Measurements from ENCODE around the gene DMBX1. TPM values are rescaled to one million over a fixed set of nuclear protein-coding genes. Genes with fewer than 3 reads are reported as not detected.
A peak's percentile ranks its signal among the peaks of the same experiment; 100 is the strongest.

The DMBX1 gene
- polyA plus RNA-seq, 2 of the 4 experiments (the other 2 are of a cell fraction): 0.44 to 2.2 TPM

GRCh38 chr1:46448109-46448911 lies 41.3 kb upstream of the DMBX1 start:
- ChIA-PET CTCF (interaction anchor here (1.2 to 12.1 kb wide), 15 partner anchors 10 to 277 kb away, joined by 3 to 235 read pairs (median 10); a partner anchor contains a TSS), POLR2A (no interaction called here)
- Histone ChIP-seq H3K27ac (no peak overlapping the region), H3K9me3 (no peaks in the 10 kb centered on the region), H3K4me1 (peaks cover 7% of the 10 kb centered on the region; the same call in 1 of the 3 replicates), H3K4me3 (no peak overlapping the region), H3K4me2 (no peak overlapping the region)
- FAIRE-seq (no peak), ATAC-seq (no peak), DNase-seq (ENCODE audit: low read depth in 1 of 2, low spot score in 1 of 2) (no peak)
- 84% methylated on average over 63 of the region's 76 CpGs for WGBS (ENCODE audit: missing lambda C conversion rate)
- no peak for TF ChIP-seq ZC3H11A (IDR thresholded peaks at IDR 0.05)
- TF ChIP-seq ATOH8 (CRISPR knock-in tag; IDR thresholded peaks at IDR 0.05; ENCODE audit: low read depth): no peak

DNA sequence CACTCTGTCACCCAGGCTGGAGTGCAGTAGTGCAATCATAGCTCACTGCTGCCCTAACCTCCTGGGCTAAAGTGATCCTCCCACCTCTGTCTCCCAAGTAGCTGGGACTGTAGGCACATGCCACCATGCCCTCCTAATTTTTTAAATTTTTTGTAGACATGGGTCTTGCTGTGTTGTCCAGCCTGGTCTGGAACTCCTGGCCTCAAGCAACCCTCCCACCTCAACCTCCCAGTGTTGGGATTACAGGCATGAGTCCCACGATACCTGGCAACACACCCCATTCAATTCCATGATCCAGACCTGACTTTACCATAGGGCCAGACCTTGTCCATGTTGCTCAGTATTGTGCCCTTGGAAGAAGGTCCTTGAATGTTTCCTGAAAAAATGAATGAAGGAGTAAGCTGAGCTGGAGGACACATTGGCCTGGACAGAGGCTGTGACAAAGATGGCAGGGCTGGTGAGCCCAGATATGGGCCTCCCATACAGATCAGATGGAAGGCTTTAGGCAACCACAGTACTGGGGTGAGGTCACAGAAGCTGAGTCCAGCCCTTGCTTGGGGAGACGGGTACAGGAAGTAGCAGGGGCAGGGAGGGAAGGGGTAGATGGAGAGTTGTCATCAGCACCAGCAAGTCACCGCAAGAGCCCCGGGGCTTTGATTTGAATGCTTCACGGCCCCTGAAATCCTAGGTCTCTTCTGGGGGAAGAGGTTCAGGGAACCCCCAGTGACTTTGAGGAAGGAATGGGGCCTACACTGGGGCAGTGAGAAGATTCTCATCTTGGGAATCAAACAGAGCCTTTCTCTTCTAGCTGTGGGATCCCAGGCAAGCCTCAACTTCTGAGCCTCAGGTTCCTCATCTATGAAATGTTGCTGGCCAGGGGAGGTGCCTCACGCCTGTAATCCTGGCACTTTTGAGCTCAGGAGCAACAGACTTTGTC lies 40.1 kb upstream of the DMBX1 start:
- TF ChIP-seq TP53 (CRISPR knock-in tag; IDR thresholded peaks at IDR 0.05) (no peak), SMC3 (IDR thresholded peaks at IDR 0.05) (no peak), KDM1A (IDR thresholded peaks at IDR 0.05; ENCODE audit: low read depth) (no peak)

DNA sequence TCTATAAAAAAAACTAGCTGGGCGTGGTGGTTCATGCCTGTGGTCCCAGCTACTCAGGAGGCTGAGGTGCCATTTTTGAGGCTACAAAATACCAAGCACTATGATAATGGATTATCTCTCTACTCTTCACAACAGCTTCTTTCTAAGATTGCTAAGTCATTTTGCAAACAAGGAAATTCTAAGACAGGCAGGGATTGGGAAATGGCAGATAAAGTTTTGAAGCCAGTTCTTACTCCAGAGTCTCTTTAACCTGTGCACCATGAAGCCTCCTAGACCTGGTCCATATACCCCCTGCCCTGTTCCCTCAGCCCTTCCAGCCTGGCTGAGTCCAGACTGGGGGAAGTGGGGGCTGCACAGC lies 39.5 kb upstream of the DMBX1 start:
- Histone ChIP-seq H3K9me3 (no peaks in the 10 kb centered on the region), H3K4me2 (no peak overlapping the region), H3K27ac (peak overlapping the region in 1 of 2 experiments; percentile 46; a peak in 2 of 6 replicates), H3K4me3 (no peak overlapping the region), H3K4me1 (peaks cover 7% of the 10 kb centered on the region; the same call in 1 of the 3 replicates)
- WGBS (ENCODE audit: missing lambda C conversion rate): 82% methylated on average over 1 of the region's 1 CpG
- CTCF ChIA-PET: interaction anchor here (0.8 to 12.1 kb wide), 4 partner anchors 27 to 98 kb away, joined by 3 to 235 read pairs (median 11); a partner anchor contains a TSS
- POLR2A ChIA-PET: no interaction called here
- DNase-seq (ENCODE audit: low read depth in 1 of 2, low spot score in 1 of 2) (no peak), ATAC-seq (no peak), FAIRE-seq (no peak)
- TF ChIP-seq POLR2A (IDR thresholded peaks at IDR 0.05; ENCODE audit: low read length) (no peak), CEBPB (IDR thresholded peaks at IDR 0.05) (no peak), ZC3H11A (IDR thresholded peaks at IDR 0.05) (no peak), RNF2 (IDR thresholded peaks at IDR 0.05; ENCODE audit: borderline replicate concordance, low read depth) (no peak)
- TF ChIP-seq, protein P1, sequence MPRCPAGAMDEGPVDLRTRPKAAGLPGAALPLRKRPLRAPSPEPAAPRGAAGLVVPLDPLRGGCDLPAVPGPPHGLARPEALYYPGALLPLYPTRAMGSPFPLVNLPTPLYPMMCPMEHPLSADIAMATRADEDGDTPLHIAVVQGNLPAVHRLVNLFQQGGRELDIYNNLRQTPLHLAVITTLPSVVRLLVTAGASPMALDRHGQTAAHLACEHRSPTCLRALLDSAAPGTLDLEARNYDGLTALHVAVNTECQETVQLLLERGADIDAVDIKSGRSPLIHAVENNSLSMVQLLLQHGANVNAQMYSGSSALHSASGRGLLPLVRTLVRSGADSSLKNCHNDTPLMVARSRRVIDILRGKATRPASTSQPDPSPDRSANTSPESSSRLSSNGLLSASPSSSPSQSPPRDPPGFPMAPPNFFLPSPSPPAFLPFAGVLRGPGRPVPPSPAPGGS (IDR thresholded peaks at IDR 0.05): no peak

More for the DNA sequence above, 40.1 kb upstream of the DMBX1 start:
- Histone ChIP-seq H3K4me3 (no peak overlapping the region), H3K27ac (peak overlapping the region in 1 of 2 experiments; percentile 46; a peak in 1 of 6 replicates), H3K9me3 (no peaks in the 10 kb centered on the region), H3K4me1 (peaks cover 7% of the 10 kb centered on the region; the same call in 1 of the 3 replicates), H3K4me2 (no peak overlapping the region)
- ATAC-seq: no peak
- 86% methylated on average over 6 of the region's 6 CpGs for WGBS (ENCODE audit: missing lambda C conversion rate)
- no peak for FAIRE-seq
- DNase-seq (ENCODE audit: low read depth in 1 of 2, low spot score in 1 of 2): no peak
- POLR2A ChIA-PET: no interaction called here
- CTCF ChIA-PET: interaction anchor here (0.8 to 12.1 kb wide), 4 partner anchors 35 to 276 kb away, joined by 3 to 235 read pairs (median 6); a partner anchor contains a TSS

DNA sequence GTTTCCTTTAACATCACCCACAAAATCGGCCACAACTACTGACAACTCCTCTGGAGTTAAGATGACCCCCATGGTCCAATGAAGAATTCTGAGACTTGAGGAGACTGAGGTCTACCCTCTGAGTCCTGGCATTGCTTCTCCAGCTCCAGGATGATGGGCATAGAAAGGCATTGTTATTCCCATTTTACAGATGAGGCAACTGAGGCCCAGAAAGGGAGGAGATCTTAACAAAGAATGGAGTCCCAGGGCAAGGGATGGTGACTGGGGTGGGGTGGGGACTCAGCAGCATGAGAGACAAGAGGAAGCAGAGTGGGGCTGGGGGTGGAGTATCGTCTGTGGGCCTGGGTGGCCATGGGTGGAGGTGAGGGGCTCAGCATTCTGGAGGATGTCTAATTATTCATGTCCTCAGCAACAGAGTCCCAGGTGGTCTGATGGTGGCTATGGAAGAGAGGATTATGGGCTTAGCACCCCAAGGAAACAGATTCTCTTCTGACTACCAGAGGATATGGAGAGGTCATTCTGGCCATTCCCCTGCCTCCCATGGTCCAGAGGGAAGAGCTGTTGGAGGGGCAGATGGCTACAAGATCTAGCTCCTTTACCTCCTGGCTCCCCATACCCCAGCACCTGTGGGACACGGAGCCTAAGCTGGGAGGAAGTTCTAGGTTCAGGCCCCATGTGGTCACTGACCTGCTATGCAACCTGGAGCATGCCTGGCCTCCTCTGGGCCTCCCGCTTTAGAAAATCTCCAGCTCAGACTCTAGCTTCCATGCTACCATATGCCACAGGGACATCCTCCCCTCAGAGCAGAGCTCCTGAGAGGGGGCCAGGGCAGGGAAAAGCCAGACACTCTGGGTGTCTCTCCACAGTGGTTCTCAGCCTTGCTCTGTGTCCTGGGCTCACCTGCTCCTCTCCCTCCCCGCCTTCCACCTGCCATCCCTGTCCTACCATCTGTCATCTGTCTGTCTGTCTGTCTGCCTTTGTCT lies 37.4 kb upstream of the DMBX1 start:
- TF ChIP-seq NPAS2 (CRISPR knock-in tag; IDR thresholded peaks at IDR 0.05; ENCODE audit: borderline replicate concordance) (no peak), ESRRA (IDR thresholded peaks at IDR 0.05; ENCODE audit: borderline replicate concordance, low read length) (no peak), TP53 (CRISPR knock-in tag; IDR thresholded peaks at IDR 0.05) (no peak), ZFP36 (IDR thresholded peaks at IDR 0.05; ENCODE audit: borderline replicate concordance, partially characterized antibody) (no peak), EP300 (IDR thresholded peaks at IDR 0.05) (no peak), RNF2 (IDR thresholded peaks at IDR 0.05; ENCODE audit: borderline replicate concordance, low read depth) (no peak), ZSCAN20 (CRISPR knock-in tag; IDR thresholded peaks at IDR 0.05) (no peak), HOXB13 (CRISPR knock-in tag; IDR thresholded peaks at IDR 0.05; ENCODE audit: low read depth) (no peak), GATA3 (IDR thresholded peaks at IDR 0.05; ENCODE audit: borderline replicate concordance) (no peak), FOXS1 (CRISPR knock-in tag; IDR thresholded peaks at IDR 0.05) (no peak), CEBPB (IDR thresholded peaks at IDR 0.05) (no peak)
- ATAC-seq (peak; percentile 26 to 27; a peak in 2 of 6 replicates), DNase-seq (ENCODE audit: low read depth in 1 of 2, low spot score in 1 of 2) (no peak), FAIRE-seq (no peak)
- Histone ChIP-seq H3K9me3 (no peaks in the 10 kb centered on the region), H3K27ac (no peak overlapping the region), H3K4me1 (peaks cover 7% of the 10 kb centered on the region; the same call in 1 of the 3 replicates), H3K4me2 (no peak overlapping the region), H3K4me3 (no peak overlapping the region)
- ChIA-PET POLR2A (no interaction called here), CTCF (interaction anchor here (0.6 to 12.1 kb wide), 7 partner anchors 10 to 580 kb away, joined by 3 to 235 read pairs (median 3); a partner anchor contains a TSS)
- WGBS (ENCODE audit: missing lambda C conversion rate): 62% methylated on average over 5 of the region's 5 CpGs

All from A549 (cell line).